ENCODE results near the gene TTC9B. TPM values are rescaled to one million over a fixed set of nuclear protein-coding genes. Genes with fewer than 3 reads are reported as not detected.

Gene TTC9B
- polyA plus RNA-seq, 2 of the 4 experiments (the other 2 are of a cell fraction) = not detected

GRCh38 chr19:40231057-40231456, 12.9 kb upstream of the TTC9B start (continued):
- TF ChIP-seq BHLHE40 (IDR thresholded peaks at IDR 0.05; ENCODE audit: low read depth, low read length) = no peak
- TF ChIP-seq, protein P1, sequence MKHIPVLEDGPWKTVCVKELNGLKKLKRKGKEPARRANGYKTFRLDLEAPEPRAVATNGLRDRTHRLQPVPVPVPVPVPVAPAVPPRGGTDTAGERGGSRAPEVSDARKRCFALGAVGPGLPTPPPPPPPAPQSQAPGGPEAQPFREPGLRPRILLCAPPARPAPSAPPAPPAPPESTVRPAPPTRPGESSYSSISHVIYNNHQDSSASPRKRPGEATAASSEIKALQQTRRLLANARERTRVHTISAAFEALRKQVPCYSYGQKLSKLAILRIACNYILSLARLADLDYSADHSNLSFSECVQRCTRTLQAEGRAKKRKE (CRISPR knock-in tag; IDR thresholded peaks at IDR 0.05; ENCODE audit: low read depth) = no peak

- Histone ChIP-seq H3K4me1 (peaks cover 38% of the 10 kb centered on the region), H3K4me3 (no peak overlapping the region), H3K9me3 (no peaks in the 10 kb centered on the region), H3K27ac (no peak overlapping the region), H3K4me2 (peak overlapping the region; percentile 5; the same call in 1 of the 3 replicates)
- FAIRE-seq (peak; percentile 84), ATAC-seq (no peak), DNase-seq (ENCODE audit: low read depth in 1 of 2, low spot score in 1 of 2) (no peak)
- peak; percentile 83 for TF ChIP-seq MAFK (IDR thresholded peaks at IDR 0.05; ENCODE audit: partially characterized antibody)
- TF ChIP-seq JUNB (IDR thresholded peaks at IDR 0.05) = no peak
- TF ChIP-seq FOSB (CRISPR knock-in tag; IDR thresholded peaks at IDR 0.05) = 0 out of 2 replicates have a peak, but pooled peaks have one; percentile 56
- POLR2A ChIA-PET = no interaction called here
- CTCF ChIA-PET = interaction anchor here (0.6 to 3.6 kb wide), 11 partner anchors 7 to 437 kb away, joined by 3 to 21 read pairs (median 6); partner anchors contain the start of gene TTC9B
- WGBS (ENCODE audit: missing lambda C conversion rate) = 90% methylated on average over 4 of the region's 4 CpGs
Measured at GRCh38 chr19:40229926-40230417, 11.8 kb upstream of the TTC9B start.

- peak; percentile 82 for FAIRE-seq
- WGBS (ENCODE audit: missing lambda C conversion rate) = 15% methylated on average over 3 of the region's 3 CpGs
Measured at GRCh38 chr19:40229484-40229883, 11.3 kb upstream of the TTC9B start.

GRCh38 chr19:40228863-40229262, 10.7 kb upstream of the TTC9B start:
- TF ChIP-seq JUN (IDR thresholded peaks at IDR 0.05) = no peak
- no peak for TF ChIP-seq SREBF2 (IDR thresholded peaks at IDR 0.05)
- TF ChIP-seq POLR2AphosphoS2 (conservative IDR thresholded peaks at IDR 0.05; ENCODE audit: low read length) = no peak
- TF ChIP-seq RFX5 (IDR thresholded peaks at IDR 0.05) = no peak
- TF ChIP-seq CBX8 (IDR thresholded peaks at IDR 0.05) = no peak
- no peak for TF ChIP-seq SMC3 (IDR thresholded peaks at IDR 0.05)
- no peak for TF ChIP-seq NR3C1 (IDR thresholded peaks at IDR 0.05)
- 96% methylated on average over 5 of the region's 5 CpGs for WGBS (ENCODE audit: missing lambda C conversion rate)
- no peak for FAIRE-seq
- DNase-seq (ENCODE audit: low read depth in 1 of 2, low spot score in 1 of 2) = no peak
- POLR2A ChIA-PET = no interaction called here
- ATAC-seq = no peak
- Histone ChIP-seq H3K4me1 (peaks cover 38% of the 10 kb centered on the region), H3K4me3 (no peak overlapping the region), H3K4me2 (no peak overlapping the region), H3K27ac (no peak overlapping the region), H3K9me3 (no peaks in the 10 kb centered on the region)
- CTCF ChIA-PET = interaction anchor here (0.6 to 3.2 kb wide), 5 partner anchors 11 to 88 kb away, joined by 3 to 37 read pairs (median 7); partner anchors contain the start of gene TTC9B

More at GRCh38 chr19:40229484-40229883, 11.3 kb upstream of the TTC9B start:
- ChIA-PET POLR2A (no interaction called here), CTCF (interaction anchor here (0.6 to 3.6 kb wide), 9 partner anchors 8 to 90 kb away, joined by 3 to 37 read pairs (median 7); partner anchors contain the start of gene TTC9B)
- peaks cover 38% of the 10 kb centered on the region for H3K4me1 ChIP-seq
- ATAC-seq = peak in 1 of 2 experiments; percentile 3; a peak in 3 of 6 replicates
- H3K4me3 ChIP-seq = no peak overlapping the region
- peak overlapping the region; percentile 5; the same call in 1 of the 3 replicates for H3K4me2 ChIP-seq
- H3K9me3 ChIP-seq = no peaks in the 10 kb centered on the region
- TF ChIP-seq KDM5A (IDR thresholded peaks at IDR 0.05) (no peak), FOSL2 (IDR thresholded peaks at IDR 0.05) (no peak), FOSL2 (CRISPR knock-in tag; IDR thresholded peaks at IDR 0.05) (0 out of 2 replicates have a peak, but pooled peaks have one; percentile 31), MAFK (IDR thresholded peaks at IDR 0.05; ENCODE audit: partially characterized antibody) (no peak), BCL3 (IDR thresholded peaks at IDR 0.05) (no peak), HOXB13 (CRISPR knock-in tag; IDR thresholded peaks at IDR 0.05; ENCODE audit: low read depth) (no peak), POLR2A (IDR thresholded peaks at IDR 0.05; ENCODE audit: low read length) (no peak), HOXB5 (CRISPR knock-in tag; IDR thresholded peaks at IDR 0.05) (no peak), ELK1 (IDR thresholded peaks at IDR 0.05; ENCODE audit: low read depth, low read length) (no peak), ZNF302 (CRISPR knock-in tag; IDR thresholded peaks at IDR 0.05) (no peak)
- H3K27ac ChIP-seq = no peak overlapping the region
- DNase-seq (ENCODE audit: low read depth in 1 of 2, low spot score in 1 of 2) = peak in 1 of 2 experiments; percentile 47

All from A549 (cell line).